ENCODE data around the gene THOC6. TPM values are rescaled to one million over a fixed set of nuclear protein-coding genes. Genes with fewer than 3 reads are reported as not detected.

Gene THOC6
- total and polyA plus RNA-seq, 2 donors (not counting 3 experiments of a cell fraction or from before 2014, with no cell fraction given) = 23.9 to 39.3 TPM

GRCh38 chr16:3007059-3007956 lies 16.5 kb upstream of the THOC6 start:
- Histone ChIP-seq H3K27me3 (ENCODE audit: control insufficient read depth in 2 of 2, insufficient read depth in 2 of 2, low read length in 2 of 2) (peaks cover 7 to 8% of the 10 kb centered on the region in 2 experiments), H3K4me1 (ENCODE audit: control insufficient read depth, extremely low read depth, insufficient read depth, low read length) (peaks cover 16% of the 10 kb centered on the region), H3K9me1 (replicated peaks; ENCODE audit: control insufficient read depth, extremely low read depth, insufficient read depth, low read length) (no peaks in the 10 kb centered on the region), H3K9me3 (replicated peaks; ENCODE audit: control insufficient read depth, insufficient read depth, low read length) (no peaks in the 10 kb centered on the region), H3K36me3 (ENCODE audit: control insufficient read depth in 2 of 2, extremely low read depth in 1 of 2, insufficient read depth in 2 of 2, low read length in 2 of 2) (no peaks in the 10 kb centered on the region), H3K9ac (replicated peaks; ENCODE audit: extremely low read depth, insufficient read depth, low read length) (no peak overlapping the region), H3K4me2 (ENCODE audit: insufficient read depth, low read length) (no peak overlapping the region), H3K27ac (ENCODE audit: insufficient read depth, low read depth, low read length) (no peak overlapping the region), H3K4me3 (replicated peaks in 1 of 3; ENCODE audit: insufficient read depth in 1 of 3, low read depth in 1 of 3, low read length in 3 of 3) (no peak overlapping the region), H3K79me2 (ENCODE audit: control insufficient read depth, insufficient read depth, low read length) (no peaks in the 10 kb centered on the region), H2AFZ (ENCODE audit: low read depth, low read length) (peak overlapping the region; percentile 77), H4K20me1 (replicated peaks; ENCODE audit: control insufficient read depth, extremely low read depth, insufficient read depth, low read length) (no peaks in the 10 kb centered on the region)
- dilution Hi-C loops (cut with MboI; ENCODE audit: extremely low pct_ligation_motif_present, low sequenced_read_pairs) (no loop called here), intact Hi-C loops (cut with micrococcal nuclease) (no loop called here)
- TF ChIP-seq, protein P1, sequence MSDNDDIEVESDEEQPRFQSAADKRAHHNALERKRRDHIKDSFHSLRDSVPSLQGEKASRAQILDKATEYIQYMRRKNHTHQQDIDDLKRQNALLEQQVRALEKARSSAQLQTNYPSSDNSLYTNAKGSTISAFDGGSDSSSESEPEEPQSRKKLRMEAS (IDR thresholded peaks at IDR 0.05; ENCODE audit: insufficient read depth, insufficient read length) = no peak
- TF ChIP-seq JUN (IDR thresholded peaks at IDR 0.05; ENCODE audit: borderline replicate concordance, insufficient read depth, insufficient read length, low read depth) (no peak), POLR2AphosphoS5 (IDR thresholded peaks at IDR 0.05; ENCODE audit: insufficient read depth, low read depth, low read length) (no peak)
- TF ChIP-seq, protein P2, sequence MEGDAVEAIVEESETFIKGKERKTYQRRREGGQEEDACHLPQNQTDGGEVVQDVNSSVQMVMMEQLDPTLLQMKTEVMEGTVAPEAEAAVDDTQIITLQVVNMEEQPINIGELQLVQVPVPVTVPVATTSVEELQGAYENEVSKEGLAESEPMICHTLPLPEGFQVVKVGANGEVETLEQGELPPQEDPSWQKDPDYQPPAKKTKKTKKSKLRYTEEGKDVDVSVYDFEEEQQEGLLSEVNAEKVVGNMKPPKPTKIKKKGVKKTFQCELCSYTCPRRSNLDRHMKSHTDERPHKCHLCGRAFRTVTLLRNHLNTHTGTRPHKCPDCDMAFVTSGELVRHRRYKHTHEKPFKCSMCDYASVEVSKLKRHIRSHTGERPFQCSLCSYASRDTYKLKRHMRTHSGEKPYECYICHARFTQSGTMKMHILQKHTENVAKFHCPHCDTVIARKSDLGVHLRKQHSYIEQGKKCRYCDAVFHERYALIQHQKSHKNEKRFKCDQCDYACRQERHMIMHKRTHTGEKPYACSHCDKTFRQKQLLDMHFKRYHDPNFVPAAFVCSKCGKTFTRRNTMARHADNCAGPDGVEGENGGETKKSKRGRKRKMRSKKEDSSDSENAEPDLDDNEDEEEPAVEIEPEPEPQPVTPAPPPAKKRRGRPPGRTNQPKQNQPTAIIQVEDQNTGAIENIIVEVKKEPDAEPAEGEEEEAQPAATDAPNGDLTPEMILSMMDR (IDR thresholded peaks at IDR 0.05; ENCODE audit: extremely low read depth in 1 of 2, insufficient read depth in 1 of 2, low read depth in 1 of 2, low read length in 2 of 2) = no peak
- ChIA-PET POLR2A (interaction anchor here (1.8 kb wide), 1 partner anchor 13 kb away, joined by 11 read pairs; the partner anchor contains the start of gene TNFRSF12A), CTCF (interaction anchor here (1.7 to 1.8 kb wide), 3 partner anchors 13 to 25 kb away, joined by 6 to 10 read pairs (median 8); partner anchors contain the start of gene TNFRSF12A)
- FAIRE-seq (no peak), DNase-seq (ENCODE audit: low read depth, low spot score) (no peak)
- no TSS peak for BruUV-seq (replicated peaks)

Data from endothelial cell of umbilical vein (primary cell).